GM19328 (cell line): Measurements from ENCODE around the gene KREMEN2.

ENCODE experiments used
- ATAC-seq: cut with Tn5 transposase; IDR thresholded peaks from one replicate; pipeline ENCODE4 v1.9.1; 2021; ENCODE audit warnings: mild to moderate bottlenecking, moderate library complexity; ENCODE audit not compliant: unreplicated experiment

The KREMEN2 gene

GRCh38 chr16:2977440-2977839, 13.4 kb downstream of the KREMEN2 start:
- ATAC-seq: no peak

- no peak for ATAC-seq
These were observed 15.7 kb downstream of the KREMEN2 start for GRCh38 chr16:2979669-2980226.

- ATAC-seq: peak; percentile 75
These were observed 16.4 kb downstream of the KREMEN2 start, which contains the start of gene PKMYT1 for GRCh38 chr16:2980227-2981176. Gene PKMYT1 (minus strand): TSS chr16:2980446. CDS start chr16:2979657, 789 bp downstream.

GRCh38 chr16:2981177-2981898, 17.3 kb downstream of the KREMEN2 start:
- no peak for ATAC-seq

- no peak for ATAC-seq
These were observed 17.8 kb downstream of the KREMEN2 start for GRCh38 chr16:2981899-2982250.

GRCh38 chr16:2982402-2982801, 18.3 kb downstream of the KREMEN2 start:
- no peak for ATAC-seq

GRCh38 chr16:2983706-2984136, 19.6 kb downstream of the KREMEN2 start:
- ATAC-seq: no peak

GRCh38 chr16:2985462-2985861, 21.4 kb downstream of the KREMEN2 start:
- ATAC-seq: no peak

GRCh38 chr16:2985893-2986355, 21.8 kb downstream of the KREMEN2 start:
- no peak for ATAC-seq

- ATAC-seq: no peak
These were observed 22.6 kb downstream of the KREMEN2 start for GRCh38 chr16:2986623-2987188.

- ATAC-seq: no peak
These were observed 23.2 kb downstream of the KREMEN2 start for GRCh38 chr16:2987286-2987685.

- no peak for ATAC-seq
These were observed 23.8 kb downstream of the KREMEN2 start for GRCh38 chr16:2987833-2988232.

- no peak for ATAC-seq
These were observed 24.6 kb downstream of the KREMEN2 start for GRCh38 chr16:2988590-2989099.

GRCh38 chr16:2990891-2991290, 26.8 kb downstream of the KREMEN2 start:
- ATAC-seq: no peak

- no peak for ATAC-seq
These were observed 27.6 kb downstream of the KREMEN2 start for GRCh38 chr16:2991566-2992261.

GRCh38 chr16:2992383-2993081, 28.5 kb downstream of the KREMEN2 start:
- ATAC-seq: no peak

GRCh38 chr16:2996298-2996697, 32.2 kb downstream of the KREMEN2 start:
- no peak for ATAC-seq

- ATAC-seq: no peak
These were observed 35.9 kb downstream of the KREMEN2 start for GRCh38 chr16:2999929-3000328.

- ATAC-seq: no peak
These were observed 36.5 kb downstream of the KREMEN2 start for GRCh38 chr16:3000540-3000939.

- ATAC-seq: no peak
These were observed 37.2 kb downstream of the KREMEN2 start for GRCh38 chr16:3001316-3001715.
